Activated T-cell treated with anti-CD3 and anti-CD28 coated beads, Interleukin-2, amount 50 U/mL, for 72 hours (primary cell): Measurements from ENCODE around the gene STK32B. TPM values are rescaled to one million over a fixed set of nuclear protein-coding genes. Genes with fewer than 3 reads are reported as not detected.

Experiments used
- ATAC-seq, 2 donors: fragments of 150-1000 bp; cut with Tn5 transposase; replicated peaks in 1 of 2; 2 replicates each; pipeline ENCODE4 v1.10.0; 2021; ENCODE audit warnings: moderate library complexity in 2 of 2, mild to moderate bottlenecking in 1 of 2
- DNase-seq, 2 donors: peaks; one replicate each; pipeline ENCODE4 v3.0.0; 2021 to 2022; ENCODE audit warnings: mixed read lengths in 1 of 2
- H3K27ac Mint-ChIP-seq: one replicate; pipeline ENCODE4 v1.8.0; 2022; ENCODE audit warnings: mild to moderate bottlenecking, moderate library complexity, mixed read lengths
- H3K27me3 Mint-ChIP-seq: one replicate; pipeline ENCODE4 v1.8.0; 2022; ENCODE audit warnings: low read depth, mixed read lengths
- H3K36me3 Mint-ChIP-seq, 2 donors: one replicate each; pipeline ENCODE4 v1.8.0; 2022; ENCODE audit warnings: mixed read lengths in 2 of 2, mild to moderate bottlenecking in 1 of 2; ENCODE audit not compliant: insufficient read depth in 2 of 2
- H3K4me1 Mint-ChIP-seq: one replicate; pipeline ENCODE4 v1.8.0; 2022; ENCODE audit warnings: low read depth, mixed read lengths
- H3K4me3 Mint-ChIP-seq, 2 donors: one replicate each; pipeline ENCODE4 v1.8.0; 2022; ENCODE audit warnings: mild to moderate bottlenecking in 2 of 2, mixed read lengths in 2 of 2, moderate library complexity in 2 of 2
- H3K9me3 Mint-ChIP-seq, 2 donors: one replicate each; pipeline ENCODE4 v1.8.0; 2022; ENCODE audit warnings: mixed read lengths in 2 of 2
- total RNA-seq, 2 donors: library from RNA; stranded (reverse); gene quantifications; one replicate each; pipeline ENCODE4 v1.2.3, GENCODE V29; 2022

STK32B gene
- total RNA-seq, 2 donors from 2014 or later, result not detected

GRCh38 chr4:5036239-5036638 lies 15.0 kb upstream of the STK32B start:
- Mint-ChIP-seq H3K9me3 (no peaks in the 10 kb centered on the region), H3K27me3 (peaks cover 5% of the 10 kb centered on the region), H3K36me3 (no peaks in the 10 kb centered on the region), H3K27ac (no peak overlapping the region), H3K4me1 (peaks cover 7% of the 10 kb centered on the region), H3K4me3 (no peak overlapping the region)
- ATAC-seq, result no peak
- no peak for DNase-seq

DNA sequence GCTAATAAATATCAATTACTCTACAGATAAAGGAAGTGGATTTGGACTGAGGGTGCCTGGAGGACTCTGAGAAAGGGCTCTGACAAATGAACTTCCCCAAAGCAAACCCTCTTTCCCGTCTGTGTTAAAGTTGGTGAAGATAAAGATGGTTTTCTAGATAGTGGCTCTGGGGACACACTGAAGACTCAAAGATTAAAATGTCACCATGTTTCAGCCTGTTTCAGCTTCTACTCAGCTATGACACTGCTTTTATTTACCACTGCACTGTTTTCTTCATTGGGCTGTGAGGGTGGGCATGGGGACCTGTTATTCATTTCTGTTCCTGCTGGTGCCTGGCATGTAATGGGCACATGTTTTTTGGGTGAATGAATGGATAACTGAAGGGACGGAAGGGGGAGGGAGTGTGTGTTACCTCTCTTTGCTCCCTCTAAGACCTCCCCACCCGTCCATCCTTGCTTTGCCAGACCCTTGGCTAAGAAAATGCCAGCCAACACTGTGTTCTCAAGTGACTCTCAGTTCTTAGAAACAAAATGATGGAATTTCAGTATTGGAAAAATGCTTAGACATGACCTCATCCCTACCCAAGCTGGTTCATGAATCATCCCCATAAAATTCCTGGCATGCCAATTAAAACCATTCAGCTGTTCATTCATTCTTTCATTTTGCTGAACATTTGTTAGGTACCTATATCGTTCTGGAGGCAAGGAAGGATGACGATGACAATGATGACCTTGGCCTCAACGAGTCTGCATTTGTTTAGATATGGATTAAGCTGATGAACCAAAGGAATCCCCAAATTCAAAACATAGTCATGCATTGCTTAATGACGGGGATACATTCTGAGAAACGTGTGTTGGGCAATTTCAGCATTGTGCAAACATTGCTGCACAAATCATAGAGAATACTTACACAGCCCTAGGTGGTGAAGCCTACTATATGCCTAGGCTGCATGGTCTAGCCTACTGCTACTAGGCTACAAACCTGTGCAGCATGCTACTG lies 13.4 kb upstream of the STK32B start:
- H3K4me1 Mint-ChIP-seq, result peaks cover 7% of the 10 kb centered on the region
- no peak overlapping the region for H3K27ac Mint-ChIP-seq
- DNase-seq, result no peak
- ATAC-seq, result no peak
- H3K9me3 Mint-ChIP-seq, result no peaks in the 10 kb centered on the region
- H3K36me3 Mint-ChIP-seq, result no peaks in the 10 kb centered on the region
- H3K4me3 Mint-ChIP-seq, result no peak overlapping the region
- H3K27me3 Mint-ChIP-seq, result peaks cover 12% of the 10 kb centered on the region

DNA sequence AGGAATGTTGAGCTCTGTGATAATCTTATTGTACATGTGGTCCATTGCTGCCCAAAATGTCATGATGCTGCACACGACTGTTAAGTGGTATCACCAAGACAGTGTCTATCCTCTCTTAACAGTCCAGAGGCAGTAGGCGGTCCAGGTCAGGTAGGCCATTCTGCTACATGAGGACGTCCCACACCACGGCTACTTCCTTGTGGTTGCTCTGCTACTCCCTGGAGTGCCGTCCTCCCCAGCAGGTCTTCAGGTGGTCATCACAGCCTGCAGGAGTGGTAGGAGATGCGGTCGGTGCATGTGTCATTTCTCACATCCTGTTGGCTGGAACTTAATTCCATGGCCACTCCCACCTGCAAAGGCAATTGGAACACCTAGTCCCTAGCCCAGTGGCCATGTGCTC lies 11.5 kb upstream of the STK32B start:
- H3K4me1 Mint-ChIP-seq, result no peaks in the 10 kb centered on the region
- H3K27ac Mint-ChIP-seq, result no peak overlapping the region
- H3K27me3 Mint-ChIP-seq, result peaks cover 17% of the 10 kb centered on the region
- no peak for ATAC-seq
- H3K4me3 Mint-ChIP-seq, result no peak overlapping the region
- no peaks in the 10 kb centered on the region for H3K36me3 Mint-ChIP-seq
- no peaks in the 10 kb centered on the region for H3K9me3 Mint-ChIP-seq
- no peak for DNase-seq

- Mint-ChIP-seq H3K27ac (no peak overlapping the region), H3K4me1 (no peaks in the 10 kb centered on the region), H3K27me3 (peaks cover 27% of the 10 kb centered on the region), H3K36me3 (no peaks in the 10 kb centered on the region), H3K4me3 (no peak overlapping the region), H3K9me3 (no peaks in the 10 kb centered on the region)
- no peak for ATAC-seq
- no peak for DNase-seq
These were observed 10.2 kb upstream of the STK32B start for GRCh38 chr4:5040856-5041620.

GRCh38 chr4:5041699-5042098 lies 9.6 kb upstream of the STK32B start:
- H3K9me3 Mint-ChIP-seq, result no peaks in the 10 kb centered on the region

GRCh38 chr4:5043579-5043978 lies 7.7 kb upstream of the STK32B start:
- ATAC-seq (no peak), DNase-seq (no peak)
- H3K9me3 Mint-ChIP-seq, result no peaks in the 10 kb centered on the region
- H3K36me3 Mint-ChIP-seq, result no peaks in the 10 kb centered on the region
- H3K4me1 Mint-ChIP-seq, result no peaks in the 10 kb centered on the region
- peaks cover 37% of the 10 kb centered on the region for H3K27me3 Mint-ChIP-seq
- no peak overlapping the region for H3K4me3 Mint-ChIP-seq
- H3K27ac Mint-ChIP-seq, result no peak overlapping the region

More at GRCh38 chr4:5041699-5042098, 9.6 kb upstream of the STK32B start:
- Mint-ChIP-seq H3K4me3 (no peak overlapping the region), H3K36me3 (no peaks in the 10 kb centered on the region), H3K27ac (no peak overlapping the region), H3K27me3 (peaks cover 31% of the 10 kb centered on the region), H3K4me1 (no peaks in the 10 kb centered on the region)
- ATAC-seq, result no peak
- DNase-seq, result no peak

GRCh38 chr4:5044341-5044740 lies 6.9 kb upstream of the STK32B start:
- Mint-ChIP-seq H3K27me3 (peaks cover 41% of the 10 kb centered on the region), H3K4me3 (no peak overlapping the region), H3K4me1 (no peaks in the 10 kb centered on the region), H3K36me3 (no peaks in the 10 kb centered on the region), H3K27ac (no peak overlapping the region), H3K9me3 (no peaks in the 10 kb centered on the region)
- DNase-seq (no peak), ATAC-seq (no peak)

DNA sequence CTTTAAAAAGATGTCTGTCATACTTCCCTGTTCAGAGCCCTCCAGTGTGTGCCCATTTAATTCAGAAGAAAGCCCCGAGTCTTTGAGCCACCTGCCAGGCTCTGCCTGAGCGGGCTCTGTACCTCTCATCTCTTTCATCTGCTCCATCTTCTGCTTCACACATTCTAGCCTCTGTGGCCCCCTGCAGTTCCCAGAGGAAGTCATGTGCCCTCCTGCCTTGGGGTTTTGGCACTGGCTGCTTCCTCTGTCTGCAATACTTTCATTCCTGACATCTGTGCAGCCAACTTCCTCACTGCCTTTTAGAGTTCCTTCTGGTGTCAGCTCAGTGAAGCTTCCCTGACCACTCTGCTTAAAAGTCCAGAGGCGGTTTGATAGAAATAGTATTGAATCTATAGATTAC lies 6.2 kb upstream of the STK32B start:
- ATAC-seq (no peak), DNase-seq (no peak)
- Mint-ChIP-seq H3K4me1 (no peaks in the 10 kb centered on the region), H3K36me3 (no peaks in the 10 kb centered on the region), H3K9me3 (no peaks in the 10 kb centered on the region), H3K4me3 (no peak overlapping the region), H3K27me3 (peaks cover 46% of the 10 kb centered on the region), H3K27ac (no peak overlapping the region)

GRCh38 chr4:5048721-5049120 lies 2.6 kb upstream of the STK32B start:
- ATAC-seq (no peak), DNase-seq (no peak)
- H3K4me1 Mint-ChIP-seq, result peaks cover 11% of the 10 kb centered on the region
- H3K36me3 Mint-ChIP-seq, result no peaks in the 10 kb centered on the region
- H3K27ac Mint-ChIP-seq, result no peak overlapping the region
- no peaks in the 10 kb centered on the region for H3K9me3 Mint-ChIP-seq
- no peak overlapping the region for H3K4me3 Mint-ChIP-seq
- H3K27me3 Mint-ChIP-seq, result peaks cover 71% of the 10 kb centered on the region

- peak; percentile 51 to 52 for ATAC-seq
These were observed 581 bp upstream of the STK32B start for GRCh38 chr4:5050520-5051277.

DNA sequence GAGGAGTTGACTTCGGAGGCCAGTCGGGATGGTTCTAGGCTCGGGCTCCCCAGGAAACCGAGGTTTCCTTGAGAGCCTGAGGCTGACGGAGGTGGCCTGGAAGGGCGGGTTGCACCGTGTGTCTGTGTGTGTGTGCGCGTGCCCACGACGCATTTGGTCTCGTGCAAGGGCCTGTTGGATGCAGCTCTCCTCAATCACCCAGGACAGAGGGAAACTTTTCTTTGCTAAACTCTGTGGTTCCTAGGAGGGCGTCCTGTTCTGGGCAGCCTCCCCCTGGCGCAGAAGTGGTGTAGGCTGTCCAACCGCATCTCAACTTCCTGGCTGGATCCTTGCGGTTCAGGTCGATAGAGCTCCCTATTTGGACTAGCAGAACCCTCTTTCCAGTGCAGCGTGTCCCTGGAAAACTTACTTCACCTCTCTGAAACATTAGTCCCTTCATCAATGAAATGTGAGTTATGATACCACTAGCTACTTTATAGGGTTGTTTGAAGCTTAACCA lies 973 bp downstream of the STK32B start:
- Mint-ChIP-seq H3K4me1 (peaks cover 11% of the 10 kb centered on the region), H3K4me3 (peak overlapping the region; percentile 46 to 75), H3K9me3 (no peaks in the 10 kb centered on the region), H3K27me3 (peaks cover 41% of the 10 kb centered on the region), H3K27ac (no peak overlapping the region), H3K36me3 (no peaks in the 10 kb centered on the region)
- DNase-seq (no peak), ATAC-seq (no peak)

More at GRCh38 chr4:5050520-5051277, 581 bp upstream of the STK32B start:
- H3K27me3 Mint-ChIP-seq, result peaks cover 52% of the 10 kb centered on the region
- H3K27ac Mint-ChIP-seq, result no peak overlapping the region
- DNase-seq, result peak; percentile 35 to 42
- H3K36me3 Mint-ChIP-seq, result no peaks in the 10 kb centered on the region
- no peaks in the 10 kb centered on the region for H3K9me3 Mint-ChIP-seq
- peak overlapping the region; percentile 41 to 75 for H3K4me3 Mint-ChIP-seq
- H3K4me1 Mint-ChIP-seq, result peaks cover 11% of the 10 kb centered on the region

GRCh38 chr4:5052726-5053425 lies 1.6 kb downstream of the STK32B start:
- Mint-ChIP-seq H3K4me1 (peaks cover 11% of the 10 kb centered on the region), H3K9me3 (no peaks in the 10 kb centered on the region), H3K27me3 (peaks cover 41% of the 10 kb centered on the region), H3K4me3 (peak overlapping the region in 1 of 2 donors; percentile 46), H3K36me3 (no peaks in the 10 kb centered on the region), H3K27ac (no peak overlapping the region)
- DNase-seq (no peak), ATAC-seq (no peak)
